Stomach (tissue), 4 donors: Measurements from ENCODE around the gene C1orf50.

Experiments
- POLR2A ChIP-seq, 4 donors: fragments of 450-650 bp; IDR thresholded peaks; one replicate each; pipeline ENCODE4 v1.6.1; 2016; ENCODE audit warnings: antibody characterized with exemption in 4 of 4, control low read depth in 2 of 4, mild to moderate bottlenecking in 1 of 4, moderate library complexity in 1 of 4
- POLR2AphosphoS5 ChIP-seq, 3 donors: sonication (generic); formaldehyde crosslinking; IDR thresholded peaks; one replicate each; pipeline ENCODE4 v1.6.1; 2016; ENCODE audit warnings: antibody characterized with exemption in 3 of 3
- TF ChIP-seq, protein P1 (sequence below), 7 experiments: fragments of 450-650 bp in 4 of 7; fragments of 200-600 bp in 3 of 7; sonication (generic) in 3 of 7; IDR thresholded peaks; one replicate each; pipeline ENCODE4 v1.5.1; 2016 to 2019; ENCODE audit warnings: antibody characterized with exemption in 7 of 7, control low read depth in 2 of 7, mild to moderate bottlenecking in 1 of 7

DNA sequence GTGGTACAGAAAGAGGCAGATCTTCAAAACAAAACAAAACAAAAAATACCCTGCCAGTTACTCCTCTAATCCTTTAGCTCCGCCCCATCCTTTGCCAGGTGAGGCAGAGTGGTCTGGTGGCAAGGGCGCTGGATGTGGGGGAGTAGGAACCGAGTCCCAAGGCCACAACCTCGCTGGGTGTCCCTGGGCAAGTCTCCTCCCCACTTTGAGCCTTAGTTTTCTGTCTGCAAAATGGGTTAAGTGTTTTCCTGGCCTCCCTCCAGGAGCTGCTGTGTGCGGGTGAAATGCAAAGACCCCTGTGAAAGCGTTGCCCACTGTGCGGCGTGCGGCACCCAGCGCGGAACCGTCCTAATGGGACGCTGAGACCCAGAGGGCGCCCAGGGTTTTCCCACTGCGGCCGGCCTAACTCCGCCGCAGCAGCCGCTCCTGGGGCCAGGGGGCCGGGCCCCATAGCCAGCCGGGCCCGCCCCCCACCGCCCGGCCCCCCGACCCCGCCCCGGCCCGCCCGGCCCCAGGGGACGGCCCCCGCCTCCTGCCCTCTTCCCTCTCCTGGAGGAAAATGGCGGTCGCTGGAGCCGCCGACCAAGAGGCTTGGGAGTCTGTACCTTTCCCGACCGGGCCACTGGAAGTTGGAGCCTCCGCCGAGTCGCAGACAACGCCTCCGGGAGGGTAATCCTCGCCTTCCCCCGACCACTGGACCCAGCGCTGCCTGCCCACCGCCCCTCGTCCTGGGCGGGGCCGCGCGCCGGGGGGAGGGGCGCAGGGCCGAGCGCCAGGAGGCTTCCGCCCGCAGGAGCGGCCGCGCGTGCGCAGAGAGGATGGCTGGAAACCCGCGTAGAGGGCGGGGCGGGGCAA is 49.8 kb downstream of the C1orf50 start, which contains the start of the genes ERMAP and SVBP:
- TF ChIP-seq, protein P1, sequence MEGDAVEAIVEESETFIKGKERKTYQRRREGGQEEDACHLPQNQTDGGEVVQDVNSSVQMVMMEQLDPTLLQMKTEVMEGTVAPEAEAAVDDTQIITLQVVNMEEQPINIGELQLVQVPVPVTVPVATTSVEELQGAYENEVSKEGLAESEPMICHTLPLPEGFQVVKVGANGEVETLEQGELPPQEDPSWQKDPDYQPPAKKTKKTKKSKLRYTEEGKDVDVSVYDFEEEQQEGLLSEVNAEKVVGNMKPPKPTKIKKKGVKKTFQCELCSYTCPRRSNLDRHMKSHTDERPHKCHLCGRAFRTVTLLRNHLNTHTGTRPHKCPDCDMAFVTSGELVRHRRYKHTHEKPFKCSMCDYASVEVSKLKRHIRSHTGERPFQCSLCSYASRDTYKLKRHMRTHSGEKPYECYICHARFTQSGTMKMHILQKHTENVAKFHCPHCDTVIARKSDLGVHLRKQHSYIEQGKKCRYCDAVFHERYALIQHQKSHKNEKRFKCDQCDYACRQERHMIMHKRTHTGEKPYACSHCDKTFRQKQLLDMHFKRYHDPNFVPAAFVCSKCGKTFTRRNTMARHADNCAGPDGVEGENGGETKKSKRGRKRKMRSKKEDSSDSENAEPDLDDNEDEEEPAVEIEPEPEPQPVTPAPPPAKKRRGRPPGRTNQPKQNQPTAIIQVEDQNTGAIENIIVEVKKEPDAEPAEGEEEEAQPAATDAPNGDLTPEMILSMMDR (IDR thresholded peaks at IDR 0.05) = no peak
- TF ChIP-seq POLR2AphosphoS5 (IDR thresholded peaks at IDR 0.05) (peak in 2 of 3 donors; percentile 56 to 67), POLR2A (IDR thresholded peaks at IDR 0.05) (no peak)
